GM23338 (cell line): ENCODE measurements around the gene DBT. TPM values are rescaled to one million over a fixed set of nuclear protein-coding genes. Genes with fewer than 3 reads are reported as not detected.
"Not testable (repeated sequence)": the region's sequence is repeated elsewhere in the genome, so short reads cannot be mapped to it uniquely, and the experiment has no call there.

Source experiments
- ATAC-seq: fragments of 200-7000 bp; cut with Tn5 transposase; 3 replicates; pipeline ENCODE4 v1.9.1; 2020
- DNase-seq: peaks from one replicate; pipeline ENCODE4 v3.0.0-alpha.2; 2015; ENCODE audit warnings: low spot score
- H2AFZ ChIP-seq: fragments of 200-600 bp; sonication (generic); 2 replicates; pipeline ENCODE4 v1.8.0; 2016; ENCODE audit warnings: antibody characterized with exemption, mild to moderate bottlenecking, moderate library complexity
- H3F3A ChIP-seq: fragments of 200-600 bp; sonication (generic); replicated peaks from 2 replicates; pipeline ENCODE4 v1.8.0; 2017; ENCODE audit warnings: antibody characterized with exemption, mixed run types, low read depth
- H3K27ac ChIP-seq: fragments of 200-600 bp; sonication (generic); 2 replicates; pipeline ENCODE4 v1.6.1; 2016; ENCODE audit warnings: low read depth
- H3K27me3 ChIP-seq: fragments of 200-600 bp; sonication (generic); 2 replicates; pipeline ENCODE4 v1.8.0; 2016; ENCODE audit warnings: mild to moderate bottlenecking, mixed run types, moderate library complexity; ENCODE audit not compliant: insufficient read depth
- H3K36me3 ChIP-seq: fragments of 200-600 bp; sonication (generic); 2 replicates; pipeline ENCODE4 v1.8.0; 2016; ENCODE audit warnings: mild to moderate bottlenecking; ENCODE audit not compliant: insufficient read depth
- H3K4me1 ChIP-seq: fragments of 200-600 bp; sonication (generic); 2 replicates; pipeline ENCODE4 v1.8.0; 2016; ENCODE audit warnings: mild to moderate bottlenecking, moderate library complexity; ENCODE audit not compliant: insufficient read depth
- H3K4me2 ChIP-seq: fragments of 200-600 bp; sonication (generic); 2 replicates; pipeline ENCODE4 v1.7.1; 2017; ENCODE audit warnings: mixed run types
- H3K4me3 ChIP-seq: fragments of 200-600 bp; sonication (generic); 2 replicates; pipeline ENCODE4 v1.6.1; 2016; ENCODE audit warnings: mixed run types
- H3K79me2 ChIP-seq: fragments of 200-600 bp; sonication (generic); replicated peaks from 2 replicates; pipeline ENCODE4 v1.8.0; 2017; ENCODE audit warnings: mild to moderate bottlenecking; ENCODE audit not compliant: insufficient read depth
- H3K9me2 ChIP-seq: fragments of 200-600 bp; sonication (generic); 2 replicates; pipeline ENCODE4 v1.8.0; 2017; ENCODE audit not compliant: insufficient read depth
- H4K20me1 ChIP-seq: fragments of 200-600 bp; sonication (generic); replicated peaks from 2 replicates; pipeline ENCODE4 v1.8.0; 2017; ENCODE audit warnings: mild to moderate bottlenecking; ENCODE audit not compliant: insufficient read depth
- H3K27ac Mint-ChIP-seq: 2 replicates; pipeline ENCODE4 v1.8.0; 2020; ENCODE audit warnings: inconsistent platforms, mild to moderate bottlenecking, moderate library complexity, mixed read lengths
- H3K27me3 Mint-ChIP-seq: 3 replicates; pipeline ENCODE4 v1.8.0; 2022; ENCODE audit warnings: low read depth, mild to moderate bottlenecking, moderate library complexity, mixed read lengths, inconsistent platforms; ENCODE audit not compliant: insufficient read depth, poor library complexity
- H3K36me3 Mint-ChIP-seq: 3 replicates; pipeline ENCODE4 v1.8.0; 2021; ENCODE audit warnings: low read depth, mild to moderate bottlenecking, inconsistent platforms, moderate library complexity, mixed read lengths
- H3K4me1 Mint-ChIP-seq: 3 replicates; pipeline ENCODE4 v1.8.0; 2020; ENCODE audit warnings: mild to moderate bottlenecking, inconsistent platforms, mixed read lengths
- H3K4me3 Mint-ChIP-seq: 3 replicates; pipeline ENCODE4 v1.8.0; 2021; ENCODE audit warnings: moderate library complexity, mild to moderate bottlenecking, inconsistent platforms, mixed read lengths
- H3K9me3 Mint-ChIP-seq: 3 replicates; pipeline ENCODE4 v1.8.0; 2020; ENCODE audit warnings: moderate library complexity, mild to moderate bottlenecking, inconsistent platforms, mixed read lengths
- JUNB ChIP-seq: IDR thresholded peaks from one replicate; pipeline ENCODE4 v1.6.1; 2016; ENCODE audit warnings: antibody characterized with exemption; ENCODE audit not compliant: unreplicated experiment
- STAT1 ChIP-seq: IDR thresholded peaks from one replicate; pipeline ENCODE4 v1.6.1; 2016; ENCODE audit warnings: antibody characterized with exemption; ENCODE audit not compliant: unreplicated experiment
- ZNF331 ChIP-seq: fragments of 250-450 bp; sonication (Bioruptor Pico); IDR thresholded peaks from 2 replicates; pipeline ENCODE4 v1.5.0; 2020; ENCODE audit warnings: low read depth, mild to moderate bottlenecking, moderate library complexity
- polyA plus RNA-seq: library from polyadenylated mRNA; unstranded; fragments of >200 nt; fragmentation: Nextera tagmentation; extraction: Ambion mirVana; gene quantifications from 2 replicates; pipeline ENCODE4 v1.2.1, GENCODE V29; 2016
- total RNA-seq: library from RNA; depleted of rRNA; stranded (reverse); fragments of >200 nt; shearing (Covaris generic); gene quantifications from 2 replicates; pipeline ENCODE4 v1.2.3, GENCODE V29; 2014

DBT gene
- total and polyA plus RNA-seq, 2 experiments from 2014 or later = 8.1 to 14.7 TPM

DNA sequence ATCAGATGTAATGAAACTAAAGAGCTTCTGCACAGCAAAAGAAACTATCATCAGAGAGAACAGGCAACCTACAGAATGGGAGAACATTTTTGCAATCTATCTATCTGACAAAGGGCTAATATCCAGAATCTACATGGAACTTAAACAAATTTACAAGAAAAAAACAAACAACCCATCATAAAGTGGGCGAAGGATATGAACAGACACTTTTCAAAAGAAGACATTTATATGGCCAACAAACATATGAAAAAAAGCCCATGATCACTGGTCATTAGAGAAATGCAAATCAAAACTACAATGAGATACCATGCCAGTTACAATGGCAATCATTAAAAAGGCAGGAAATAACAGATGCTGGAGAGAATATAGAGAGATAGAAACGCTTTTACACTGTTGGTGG lies 44.5 kb downstream of the DBT start:
- H3K36me3 Mint-ChIP-seq = peaks cover 66% of the 10 kb centered on the region
- not testable (repeated sequence) for ATAC-seq, H3F3A ChIP-seq

DNA sequence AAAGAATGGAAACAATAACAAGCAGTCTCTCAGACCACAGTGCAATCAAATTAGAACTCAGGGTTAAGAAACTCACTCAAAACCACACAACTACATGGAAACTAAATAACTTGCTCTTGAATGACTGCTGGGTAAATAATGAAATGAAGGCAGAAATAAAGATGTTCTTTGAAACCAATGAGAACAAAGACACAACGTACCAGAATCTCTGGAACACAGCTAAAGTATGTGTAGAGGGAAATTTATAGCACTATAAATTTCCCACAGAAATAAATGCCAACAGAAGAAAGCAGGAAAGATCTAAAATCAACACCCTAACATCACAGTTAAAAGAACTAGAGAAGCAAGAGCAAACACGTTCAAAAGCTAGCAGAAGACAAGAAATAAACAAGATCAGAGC lies 46.9 kb downstream of the DBT start:
- not testable (repeated sequence) for H3K27me3 ChIP-seq, H3F3A ChIP-seq, DNase-seq, ATAC-seq, H3K27me3 Mint-ChIP-seq, H4K20me1 ChIP-seq, H3K27ac ChIP-seq, H3K4me2 ChIP-seq, H2AFZ ChIP-seq, H3K4me3 Mint-ChIP-seq, H3K4me1 ChIP-seq, H3K9me2 ChIP-seq, H3K27ac Mint-ChIP-seq, H3K79me2 ChIP-seq, H3K4me3 ChIP-seq
- H3K9me3 Mint-ChIP-seq = peaks cover 11% of the 10 kb centered on the region
- peaks cover 31% of the 10 kb centered on the region; the same call in 1 of the 2 replicates for H3K36me3 ChIP-seq
- peaks cover 14% of the 10 kb centered on the region for H3K4me1 Mint-ChIP-seq
- peaks cover 71% of the 10 kb centered on the region for H3K36me3 Mint-ChIP-seq

More for the DNA sequence above, 44.5 kb downstream of the DBT start:
- not testable (repeated sequence) for H3K4me2 ChIP-seq, H3K27me3 ChIP-seq, H3K27me3 Mint-ChIP-seq, H3K4me3 ChIP-seq, DNase-seq, H2AFZ ChIP-seq, H3K79me2 ChIP-seq, H3K27ac ChIP-seq, H3K9me2 ChIP-seq, H4K20me1 ChIP-seq, H3K4me3 Mint-ChIP-seq, H3K27ac Mint-ChIP-seq, H3K4me1 ChIP-seq
- Mint-ChIP-seq H3K9me3 (peaks cover 11% of the 10 kb centered on the region), H3K4me1 (peaks cover 11% of the 10 kb centered on the region)
- peaks cover 36% of the 10 kb centered on the region; the same call in 1 of the 2 replicates for H3K36me3 ChIP-seq

DNA sequence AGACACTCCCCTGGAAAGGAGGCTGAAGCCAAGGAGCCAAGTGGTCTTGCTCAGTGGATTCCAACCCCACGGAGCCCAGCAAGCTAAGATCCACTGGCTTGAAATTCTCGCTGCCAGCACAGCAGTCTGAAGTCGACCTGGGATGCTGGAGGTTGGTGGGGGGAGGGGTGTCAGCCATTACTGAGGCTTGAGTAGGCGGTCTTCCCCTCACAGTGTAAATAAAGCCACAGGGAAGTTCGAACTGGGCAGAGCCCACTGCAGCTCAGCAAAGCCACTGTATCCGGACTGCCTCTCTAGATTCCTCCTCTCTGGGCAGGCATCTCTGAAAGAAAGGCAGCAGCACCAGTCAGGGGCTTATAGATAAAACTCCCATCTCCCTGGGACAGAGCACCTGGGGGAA lies 49.6 kb downstream of the DBT start:
- not testable (repeated sequence) for H3K79me2 ChIP-seq, H4K20me1 ChIP-seq, H3F3A ChIP-seq, H2AFZ ChIP-seq, H3K27me3 Mint-ChIP-seq, H3K36me3 ChIP-seq, H3K4me3 Mint-ChIP-seq, H3K27me3 ChIP-seq, H3K4me3 ChIP-seq, H3K9me2 ChIP-seq, H3K4me1 ChIP-seq, H3K27ac Mint-ChIP-seq, H3K9me3 Mint-ChIP-seq
- ATAC-seq (peak; percentile 49), DNase-seq (peak; percentile 50)
- Mint-ChIP-seq H3K4me1 (peaks cover 14% of the 10 kb centered on the region), H3K36me3 (peaks cover 65% of the 10 kb centered on the region)
- H3K27ac ChIP-seq = 0 out of 2 replicates have a peak overlapping the region, but pooled peaks have one; percentile 59
- H3K4me2 ChIP-seq = peak overlapping the region; percentile 48; the same call in 1 of the 2 replicates

DNA sequence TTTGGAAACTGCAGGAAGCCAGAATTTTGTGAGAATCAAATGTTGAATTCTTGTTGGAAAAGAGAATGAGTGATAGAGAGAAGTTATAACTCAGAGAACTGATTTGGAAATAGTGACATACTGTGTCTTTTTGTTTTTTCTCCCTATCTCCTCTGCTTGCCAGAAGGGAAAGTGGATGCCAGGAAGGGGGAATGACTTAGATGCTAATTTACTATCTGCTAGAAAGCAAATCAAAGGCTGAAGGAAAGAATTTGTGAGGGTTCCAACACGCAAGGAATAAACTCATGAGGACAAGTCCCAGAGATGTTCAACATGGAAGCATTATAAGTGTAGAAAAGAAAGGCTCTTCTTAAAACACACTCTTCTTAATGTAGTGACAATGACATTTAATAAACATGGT lies 51.0 kb downstream of the DBT start:
- Histone ChIP-seq H2AFZ (no peak overlapping the region), H3K27ac (no peak overlapping the region), H3K4me3 (no peak overlapping the region), H3K79me2 (0 out of 2 replicates have a peak, but pooled peaks cover 7% of the 10 kb centered on the region), H3K9me2 (no peaks in the 10 kb centered on the region), H3K4me2 (no peak overlapping the region), H3F3A (no peaks in the 10 kb centered on the region), H3K36me3 (peaks cover 7% of the 10 kb centered on the region; the same call in 1 of the 2 replicates), H4K20me1 (no peaks in the 10 kb centered on the region), H3K27me3 (no peaks in the 10 kb centered on the region), H3K4me1 (no peaks in the 10 kb centered on the region)
- Mint-ChIP-seq H3K36me3 (peaks cover 52% of the 10 kb centered on the region), H3K27ac (no peak overlapping the region), H3K4me3 (no peak overlapping the region), H3K9me3 (no peaks in the 10 kb centered on the region), H3K27me3 (peaks cover 4% of the 10 kb centered on the region), H3K4me1 (peaks cover 14% of the 10 kb centered on the region)
- DNase-seq = no peak
- ATAC-seq = no peak
- no peak for TF ChIP-seq STAT1
- no peak for TF ChIP-seq JUNB
- TF ChIP-seq ZNF331 (CRISPR knock-in tag) = no peak
